Type B pancreatic cell (in vitro differentiated cells): ENCODE measurements around the gene ZP2. TPM values are rescaled to one million over a fixed set of nuclear protein-coding genes. Genes with fewer than 3 reads are reported as not detected.

Experiments
- DNase-seq: peaks from one replicate; pipeline ENCODE4 v3.0.0; 2021; ENCODE audit warnings: mixed read lengths; ENCODE audit not compliant: unreplicated experiment; ENCODE audit errors: extremely low spot score
- H3K27ac Mint-ChIP-seq: 2 replicates; pipeline ENCODE4 v1.8.0; 2021; ENCODE audit warnings: mild to moderate bottlenecking, mixed read lengths
- H3K27me3 Mint-ChIP-seq: 2 replicates; pipeline ENCODE4 v1.8.0; 2021; ENCODE audit warnings: mixed read lengths
- H3K36me3 Mint-ChIP-seq: 2 replicates; pipeline ENCODE4 v1.8.0; 2021; ENCODE audit warnings: mixed read lengths
- H3K4me1 Mint-ChIP-seq: one replicate; pipeline ENCODE4 v1.8.0; 2021; ENCODE audit warnings: mixed read lengths; ENCODE audit not compliant: unreplicated experiment
- H3K4me3 Mint-ChIP-seq: 2 replicates; pipeline ENCODE4 v1.8.0; 2021; ENCODE audit warnings: mild to moderate bottlenecking, mixed read lengths
- H3K9me3 Mint-ChIP-seq: 2 replicates; pipeline ENCODE4 v1.8.0; 2021; ENCODE audit warnings: mixed read lengths
- total RNA-seq: library from RNA; stranded (reverse); gene quantifications from 2 replicates; pipeline ENCODE4 v1.2.1, GENCODE V29; 2021; ENCODE audit warnings: low replicate concordance
- TF ChIP-seq, protein P1 (sequence below): fragments of 200-600 bp; sonication (generic); conservative IDR thresholded peaks from 2 replicates; pipeline ENCODE4 v1.5.0; 2021; ENCODE audit warnings: antibody characterized with exemption, mild to moderate bottlenecking

Gene ZP2
- total RNA-seq, 1 donor from 2014 or later, result not detected

- no peak for DNase-seq
- no peaks in the 10 kb centered on the region for H3K9me3 Mint-ChIP-seq
- TF ChIP-seq, protein P1, sequence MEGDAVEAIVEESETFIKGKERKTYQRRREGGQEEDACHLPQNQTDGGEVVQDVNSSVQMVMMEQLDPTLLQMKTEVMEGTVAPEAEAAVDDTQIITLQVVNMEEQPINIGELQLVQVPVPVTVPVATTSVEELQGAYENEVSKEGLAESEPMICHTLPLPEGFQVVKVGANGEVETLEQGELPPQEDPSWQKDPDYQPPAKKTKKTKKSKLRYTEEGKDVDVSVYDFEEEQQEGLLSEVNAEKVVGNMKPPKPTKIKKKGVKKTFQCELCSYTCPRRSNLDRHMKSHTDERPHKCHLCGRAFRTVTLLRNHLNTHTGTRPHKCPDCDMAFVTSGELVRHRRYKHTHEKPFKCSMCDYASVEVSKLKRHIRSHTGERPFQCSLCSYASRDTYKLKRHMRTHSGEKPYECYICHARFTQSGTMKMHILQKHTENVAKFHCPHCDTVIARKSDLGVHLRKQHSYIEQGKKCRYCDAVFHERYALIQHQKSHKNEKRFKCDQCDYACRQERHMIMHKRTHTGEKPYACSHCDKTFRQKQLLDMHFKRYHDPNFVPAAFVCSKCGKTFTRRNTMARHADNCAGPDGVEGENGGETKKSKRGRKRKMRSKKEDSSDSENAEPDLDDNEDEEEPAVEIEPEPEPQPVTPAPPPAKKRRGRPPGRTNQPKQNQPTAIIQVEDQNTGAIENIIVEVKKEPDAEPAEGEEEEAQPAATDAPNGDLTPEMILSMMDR, result no peak
- no peaks in the 10 kb centered on the region for H3K4me1 Mint-ChIP-seq
- no peaks in the 10 kb centered on the region for H3K36me3 Mint-ChIP-seq
- no peak within 1 kb of the TSS for H3K4me3 Mint-ChIP-seq
- no peak within 1 kb of the TSS for H3K27ac Mint-ChIP-seq
- H3K27me3 Mint-ChIP-seq, result peaks cover 13% of the 10 kb centered on the region
These were observed 60.9 kb downstream of the ZP2 start, which contains the start of gene DNAH3 for GRCh38 chr16:21150375-21151001. TSS of gene DNAH3 (minus strand) at chr16:21150846. CDS start at chr16:21150319, 527 bp downstream.

Other genes with a start within 250 kb of the ZP2 start
- gene DNAH3, start 60.7 kb downstream of the ZP2 start, total RNA-seq, result 0.24 TPM in 1 of 2 replicates, not detected in the other
- gene LDAF1, start 52.9 kb downstream of the ZP2 start, total RNA-seq, result 22.8 and 37.4 TPM in 2 replicates
- gene ANKS4B, start 22.1 kb upstream of the ZP2 start, total RNA-seq, result 5.2 and 8.9 TPM in 2 replicates
- 3.7 and 9.4 TPM in 2 replicates for gene CRYM, start 66.7 kb upstream of the ZP2 start, total RNA-seq